Activated T-helper 1 cell treated with anti-CD3 and anti-CD28 coated beads, Interleukin-12 subunit alpha, Interleukin-12 subunit beta, Interleukin-2, Interleukin-4 antibody, amounts not matched to agents 30 ng/mL and 10 ng/mL and 1 ng/mL, durations not matched to agents 14 hours and 24 hours and 36 hours (primary cell): Measurements from ENCODE around the gene NOL11. TPM values are rescaled to one million over a fixed set of nuclear protein-coding genes. Genes with fewer than 3 reads are reported as not detected.

Experiments
- DNase-seq: peaks from one replicate; pipeline ENCODE4 v3.0.0; 2021; ENCODE audit warnings: low spot score
- H3K27ac Mint-ChIP-seq: one replicate; pipeline ENCODE4 v1.8.0; 2021; ENCODE audit warnings: mild to moderate bottlenecking, mixed read lengths
- H3K27me3 Mint-ChIP-seq: one replicate; pipeline ENCODE4 v1.8.0; 2022; ENCODE audit warnings: mild to moderate bottlenecking, moderate library complexity, mixed read lengths; ENCODE audit not compliant: insufficient read depth
- H3K36me3 Mint-ChIP-seq: one replicate; pipeline ENCODE4 v1.8.0; 2021; ENCODE audit warnings: low read depth, mixed read lengths
- H3K4me1 Mint-ChIP-seq: one replicate; pipeline ENCODE4 v1.8.0; 2021; ENCODE audit warnings: low read depth, mixed read lengths
- H3K4me3 Mint-ChIP-seq: one replicate; pipeline ENCODE4 v1.8.0; 2021; ENCODE audit warnings: mild to moderate bottlenecking, moderate library complexity, mixed read lengths
- H3K9me3 Mint-ChIP-seq: one replicate; pipeline ENCODE4 v1.8.0; 2021; ENCODE audit warnings: mixed read lengths
- intact Hi-C: fragments of 100-400 bp; cut with micrococcal nuclease; formaldehyde crosslinking; loops from one replicate; pipeline ENCODE4 v1.15.1; 2024
- total RNA-seq: library from RNA; stranded (reverse); gene quantifications from 2 replicates; pipeline ENCODE4 v1.2.3, GENCODE V29; 2022

The NOL11 gene
- total RNA-seq, 1 donor from 2014 or later = 107 TPM

DNA sequence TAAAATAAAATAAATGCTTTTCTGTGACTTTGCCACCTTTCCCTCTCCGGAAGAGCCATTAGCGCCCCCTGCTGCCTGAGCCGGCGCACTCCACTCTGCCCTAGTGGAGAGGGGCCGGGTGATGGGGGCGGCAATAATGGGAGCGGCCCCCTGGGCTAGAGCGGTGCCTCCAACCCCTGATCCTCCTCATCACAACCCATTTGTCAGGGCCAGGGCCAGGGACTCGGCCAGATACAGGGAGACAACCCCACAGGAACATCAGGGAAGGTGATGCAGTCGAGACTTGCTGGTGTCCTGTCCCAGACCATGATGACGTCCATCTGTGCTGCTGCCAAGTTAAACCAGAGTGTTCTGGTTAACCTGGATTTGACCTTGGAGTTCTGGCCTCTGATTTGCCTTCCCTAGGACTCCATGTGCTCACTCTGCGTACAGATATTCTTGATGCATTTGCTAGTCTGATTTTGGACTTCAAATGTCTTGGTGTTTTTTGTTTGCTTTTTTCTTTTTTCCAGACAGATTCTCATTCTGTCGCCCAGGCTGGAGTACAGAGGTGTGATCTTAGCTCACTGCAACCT lies 61.4 kb downstream of the NOL11 start:
- no peaks in the 10 kb centered on the region for H3K9me3 Mint-ChIP-seq
- no peaks in the 10 kb centered on the region for H3K4me1 Mint-ChIP-seq
- peaks cover under 1% of the 10 kb centered on the region for H3K27me3 Mint-ChIP-seq
- no peaks in the 10 kb centered on the region for H3K36me3 Mint-ChIP-seq
- H3K27ac Mint-ChIP-seq = no peak overlapping the region
- H3K4me3 Mint-ChIP-seq = no peak overlapping the region
- intact Hi-C loops = no loop called here
- DNase-seq = no peak

DNA sequence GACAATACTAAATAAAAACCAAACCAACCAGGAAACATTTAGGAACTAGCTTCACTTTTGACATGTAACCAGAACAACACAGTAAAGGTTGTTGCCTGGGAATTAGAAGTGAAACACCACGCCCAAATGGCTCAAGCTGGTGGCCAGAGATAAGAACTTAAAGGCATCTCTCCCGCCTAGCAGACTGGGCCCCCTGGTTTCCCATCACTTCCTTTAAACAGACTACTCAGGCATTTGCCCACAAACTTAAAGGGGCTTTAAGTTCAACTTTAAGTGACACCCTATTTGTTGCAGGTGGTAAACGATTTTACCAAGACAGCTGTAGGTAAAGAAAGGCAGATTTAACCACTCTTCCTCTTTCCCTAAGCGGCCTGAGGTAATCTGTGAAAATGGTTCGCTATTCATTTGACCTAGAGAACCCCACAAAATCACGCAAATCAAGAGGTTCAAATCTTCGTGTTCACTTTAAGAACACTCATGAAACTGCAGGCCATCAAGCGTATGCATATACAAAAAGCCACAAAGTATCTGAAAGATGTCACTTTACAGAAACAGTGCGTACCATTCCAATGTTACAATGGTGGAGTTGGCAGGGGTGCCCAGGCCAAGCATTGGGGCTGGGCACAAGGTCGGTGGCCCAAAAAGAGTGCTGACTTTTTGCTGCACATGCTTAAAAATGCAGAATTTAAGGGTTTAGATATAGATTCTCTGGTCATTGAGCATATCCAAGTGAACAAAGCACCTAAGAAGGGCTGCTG lies 66.8 kb downstream of the NOL11 start:
- no peak overlapping the region for H3K27ac Mint-ChIP-seq
- intact Hi-C loops = no loop called here
- no peaks in the 10 kb centered on the region for H3K36me3 Mint-ChIP-seq
- no peaks in the 10 kb centered on the region for H3K9me3 Mint-ChIP-seq
- no peak overlapping the region for H3K4me3 Mint-ChIP-seq
- DNase-seq = no peak
- peaks cover 24% of the 10 kb centered on the region for H3K27me3 Mint-ChIP-seq
- H3K4me1 Mint-ChIP-seq = no peaks in the 10 kb centered on the region

DNA sequence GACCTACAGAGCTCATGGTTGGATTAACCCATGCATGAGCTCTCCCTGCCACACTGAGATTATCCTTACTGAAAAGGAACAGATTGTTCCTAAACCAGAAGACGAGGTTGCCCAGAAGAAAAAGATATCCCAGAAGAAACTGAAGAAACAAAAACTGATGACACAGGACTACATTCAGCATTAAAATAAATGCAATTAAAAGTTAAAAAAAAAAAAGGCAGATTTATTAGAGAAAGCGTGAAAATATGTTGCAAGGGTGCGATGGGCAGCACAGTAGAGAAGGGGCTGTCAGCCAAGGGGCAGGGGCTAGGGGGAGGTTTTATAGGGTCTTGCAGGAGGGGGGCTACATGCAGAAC lies 67.4 kb downstream of the NOL11 start:
- Mint-ChIP-seq H3K4me1 (no peaks in the 10 kb centered on the region), H3K9me3 (no peaks in the 10 kb centered on the region), H3K27ac (no peak overlapping the region), H3K27me3 (peaks cover 24% of the 10 kb centered on the region), H3K36me3 (no peaks in the 10 kb centered on the region), H3K4me3 (no peak overlapping the region)
- no peak for DNase-seq
- intact Hi-C loops = no loop called here

DNA sequence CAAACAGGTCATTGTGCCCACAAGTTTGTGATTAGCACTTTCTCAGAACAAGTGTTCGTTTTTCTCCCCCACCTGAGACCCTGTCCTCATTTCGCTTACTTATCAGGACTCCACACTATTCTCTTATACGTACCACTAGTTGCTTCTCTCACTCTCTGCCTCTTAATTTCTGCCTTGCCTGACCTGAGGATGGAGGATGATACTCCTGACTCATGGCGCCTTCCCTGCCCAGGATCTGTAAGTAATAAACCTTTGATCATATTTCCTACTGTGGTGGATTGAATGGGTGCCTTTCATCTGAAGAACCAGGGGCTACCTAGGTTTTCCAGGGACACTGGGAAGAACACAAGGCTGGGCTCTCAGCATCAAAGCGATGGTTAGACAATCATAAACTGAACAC lies 67.8 kb downstream of the NOL11 start:
- peaks cover 24% of the 10 kb centered on the region for H3K27me3 Mint-ChIP-seq
- intact Hi-C loops = no loop called here
- H3K4me3 Mint-ChIP-seq = no peak overlapping the region
- no peak for DNase-seq
- H3K27ac Mint-ChIP-seq = no peak overlapping the region
- no peaks in the 10 kb centered on the region for H3K4me1 Mint-ChIP-seq
- H3K9me3 Mint-ChIP-seq = no peaks in the 10 kb centered on the region
- no peaks in the 10 kb centered on the region for H3K36me3 Mint-ChIP-seq

Other genes starting within 250 kb of the NOL11 start
- 76.6 and 78.4 TPM in 2 replicates for gene BPTF, start 107.6 kb downstream of the NOL11 start, total RNA-seq